ENCODE results near the gene BACH2. TPM values are rescaled to one million over a fixed set of nuclear protein-coding genes. Genes with fewer than 3 reads are reported as not detected.
A peak's percentile ranks its signal among the peaks of the same experiment; 100 is the strongest.

Gene BACH2
- total and polyA plus RNA-seq, 7 donors, result 0.12 to 16.9 (median 5.9) TPM

GRCh38 chr6:89989742-89990141 lies 306.9 kb downstream of the BACH2 start:
- ATAC-seq (no peak), DNase-seq (no peak)
- no peak for TF ChIP-seq CTCF (IDR thresholded peaks at IDR 0.05)
- no peak overlapping the region for H3K27ac ChIP-seq
- H3K9me3 ChIP-seq, result no peaks in the 10 kb centered on the region
- no peaks in the 10 kb centered on the region for H3K27me3 ChIP-seq (ENCODE audit: insufficient read depth in 3 of 3, low read length in 2 of 3)
- H3K36me3 ChIP-seq (ENCODE audit: insufficient read depth in 1 of 2, low read depth in 1 of 2), result no peaks in the 10 kb centered on the region
- no peak overlapping the region for H3K4me3 ChIP-seq
- WGBS, 3 donors, result 37 to 65% (median 52%) methylated on average over 4 of the region's 4 CpGs
- peaks cover 14% of the 10 kb centered on the region for H3K4me1 ChIP-seq
- intact Hi-C loops (cut with DNase I), result no loop called here

- no peak overlapping the region for H3K27ac ChIP-seq
- intact Hi-C loops (cut with DNase I), result no loop called here
- ATAC-seq (no peak), DNase-seq (no peak)
- no peaks in the 10 kb centered on the region for H3K36me3 ChIP-seq (ENCODE audit: insufficient read depth in 1 of 2, low read depth in 1 of 2)
- H3K4me3 ChIP-seq, result no peak overlapping the region
- TF ChIP-seq CTCF (IDR thresholded peaks at IDR 0.05), result no peak
- WGBS, 3 donors, result 96 to 100% (median 98%) methylated on average over 2 of the region's 2 CpGs
- H3K27me3 ChIP-seq (ENCODE audit: insufficient read depth in 3 of 3, low read length in 2 of 3), result no peaks in the 10 kb centered on the region
- H3K9me3 ChIP-seq, result no peaks in the 10 kb centered on the region
- peaks cover 14% of the 10 kb centered on the region for H3K4me1 ChIP-seq
These were observed 308.8 kb downstream of the BACH2 start for GRCh38 chr6:89987830-89988229.

- Histone ChIP-seq H3K27me3 (ENCODE audit: insufficient read depth in 3 of 3, low read length in 2 of 3) (no peaks in the 10 kb centered on the region), H3K9me3 (no peaks in the 10 kb centered on the region), H3K27ac (no peak overlapping the region), H3K4me1 (peaks cover 14% of the 10 kb centered on the region), H3K36me3 (ENCODE audit: insufficient read depth in 1 of 2, low read depth in 1 of 2) (no peaks in the 10 kb centered on the region), H3K4me3 (no peak overlapping the region)
- intact Hi-C loops (cut with DNase I), result no loop called here
- no peak for DNase-seq
- WGBS, 3 donors, result 95 to 99% (median 98%) methylated on average over 3 of the region's 3 CpGs
- no peak for ATAC-seq
- no peak for TF ChIP-seq CTCF (IDR thresholded peaks at IDR 0.05)
These were observed 309.5 kb downstream of the BACH2 start for GRCh38 chr6:89987140-89987539.

GRCh38 chr6:89986650-89987074 lies 310.0 kb downstream of the BACH2 start:
- no peak for TF ChIP-seq CTCF (IDR thresholded peaks at IDR 0.05)
- no peak overlapping the region for H3K27ac ChIP-seq
- H3K4me3 ChIP-seq, result no peak overlapping the region
- H3K9me3 ChIP-seq, result no peaks in the 10 kb centered on the region
- H3K36me3 ChIP-seq (ENCODE audit: insufficient read depth in 1 of 2, low read depth in 1 of 2), result no peaks in the 10 kb centered on the region
- H3K4me1 ChIP-seq, result peaks cover 14% of the 10 kb centered on the region
- DNase-seq (no peak), ATAC-seq (no peak)
- intact Hi-C loops (cut with DNase I), result no loop called here
- no peaks in the 10 kb centered on the region for H3K27me3 ChIP-seq (ENCODE audit: insufficient read depth in 3 of 3, low read length in 2 of 3)
- WGBS, 3 donors, result 90 to 95% (median 92%) methylated on average over 3 of the region's 3 CpGs

GRCh38 chr6:89985751-89986493 lies 310.7 kb downstream of the BACH2 start:
- no peak for TF ChIP-seq CTCF (IDR thresholded peaks at IDR 0.05)
- Histone ChIP-seq H3K9me3 (no peaks in the 10 kb centered on the region), H3K36me3 (ENCODE audit: insufficient read depth in 1 of 2, low read depth in 1 of 2) (no peaks in the 10 kb centered on the region), H3K27me3 (ENCODE audit: insufficient read depth in 3 of 3, low read length in 2 of 3) (no peaks in the 10 kb centered on the region), H3K4me3 (no peak overlapping the region), H3K4me1 (peaks cover 14% of the 10 kb centered on the region), H3K27ac (peak overlapping the region; percentile 61)
- WGBS, 3 donors, result 59 to 67% (median 61%) methylated on average over 11 of the region's 11 CpGs
- ATAC-seq (peak; percentile 46 to 83 (median 68)), DNase-seq (peak; percentile 25 to 51)
- intact Hi-C loops (cut with DNase I), result no loop called here
